Germinal center (tissue), 1 donor: ENCODE measurements around the gene CX3CL1.
"Not testable (repeated sequence)": the region's sequence is repeated elsewhere in the genome, so short reads cannot be mapped to it uniquely, and the experiment has no call there.

Experiments used
- DNase-seq: peaks from one replicate; pipeline ENCODE4 v3.0.0; 2012; ENCODE audit warnings: mixed read lengths, low spot score

CX3CL1 gene

GRCh38 chr16:57357330-57358085 is 14.8 kb upstream of the CX3CL1 start:
- no peak for DNase-seq

- DNase-seq = no peak
Measured at GRCh38 chr16:57358086-57358420, 14.2 kb upstream of the CX3CL1 start.

DNA sequence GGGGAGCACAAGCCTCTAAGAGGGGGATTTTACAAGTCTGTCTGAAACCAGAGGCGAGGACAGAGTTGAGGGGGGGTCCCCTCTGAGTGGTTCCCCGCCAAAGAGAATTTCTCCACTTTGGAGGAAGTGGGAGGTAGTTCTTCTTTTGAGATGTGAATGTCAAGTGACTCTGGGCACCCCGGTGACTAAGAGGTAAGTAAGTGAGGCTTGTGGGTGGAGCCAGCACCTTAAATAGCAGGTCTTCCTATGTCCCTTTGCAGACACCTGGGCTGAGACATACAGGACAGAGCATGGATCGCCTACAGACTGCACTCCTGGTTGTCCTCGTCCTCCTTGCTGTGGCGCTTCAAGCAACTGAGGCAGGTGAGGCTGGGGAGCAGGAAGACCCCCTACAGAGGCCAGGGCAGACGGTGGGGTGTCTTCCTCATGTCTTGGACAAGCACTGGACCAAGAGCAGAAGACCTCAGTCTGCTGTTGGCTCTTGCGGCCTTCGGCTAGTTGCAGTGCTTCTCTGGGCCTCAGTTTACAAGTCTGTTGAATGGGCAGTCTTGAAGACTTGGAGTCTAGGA is 13.7 kb upstream of the CX3CL1 start, which contains the start of gene CCL22:
CCL22 (plus strand) TSS at position 257 of the 569 bp plus-strand sequence; CDS start at position 291, 34 bp downstream.
- no peak for DNase-seq

GRCh38 chr16:57360321-57360935 is 11.9 kb upstream of the CX3CL1 start:
- no peak for DNase-seq

GRCh38 chr16:57361404-57361803 is 10.9 kb upstream of the CX3CL1 start:
- no peak for DNase-seq

GRCh38 chr16:57364143-57364542 is 8.1 kb upstream of the CX3CL1 start:
- no peak for DNase-seq

- DNase-seq = no peak
Measured at GRCh38 chr16:57366544-57367040, 5.7 kb upstream of the CX3CL1 start.

GRCh38 chr16:57367116-57367752 is 5.1 kb upstream of the CX3CL1 start:
- DNase-seq = no peak

DNA sequence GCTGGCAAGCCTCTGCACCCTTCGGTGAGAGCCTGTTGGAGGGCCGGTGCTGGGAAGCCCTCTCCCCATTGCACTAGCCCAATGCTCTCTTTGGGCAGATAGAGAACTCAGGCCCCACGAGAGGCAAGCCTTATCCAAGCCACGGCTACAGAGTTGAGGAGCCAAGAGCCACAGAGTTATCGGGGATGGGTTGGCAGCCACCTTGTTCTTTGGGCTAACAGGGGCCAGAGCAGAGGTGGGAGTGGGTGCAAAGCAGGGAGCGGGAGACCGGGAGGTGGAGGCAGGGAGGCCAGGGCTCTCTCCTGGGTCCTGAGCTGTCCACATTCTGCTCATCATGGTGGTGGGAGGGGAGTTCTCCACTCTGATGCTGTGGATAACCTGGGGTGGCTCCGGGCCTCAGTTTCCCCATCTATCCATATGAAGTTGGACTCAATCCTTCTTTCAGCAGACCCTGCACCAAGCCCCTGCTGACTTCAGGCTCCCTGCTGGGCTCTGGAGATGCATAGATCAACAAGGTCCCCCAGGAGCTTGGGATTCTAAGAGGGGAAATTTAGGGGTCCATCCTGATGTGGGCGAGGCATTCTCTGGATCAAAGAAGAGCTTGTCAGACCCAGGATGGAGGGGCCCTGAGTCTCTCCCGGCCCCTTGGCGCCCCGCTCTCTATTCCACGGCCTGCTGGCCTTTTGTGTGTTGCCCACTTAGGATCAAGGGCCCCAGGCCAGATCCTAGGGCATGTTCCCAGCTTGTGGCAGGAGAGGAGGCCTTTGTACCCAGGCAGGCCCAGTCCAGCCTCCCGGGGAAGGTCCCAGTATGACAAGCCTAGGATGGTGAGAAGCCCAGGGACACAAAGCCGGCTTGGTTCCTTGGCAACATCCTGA is 557 bp upstream of the CX3CL1 start:
- no peak for DNase-seq

GRCh38 chr16:57373117-57373947 is 1.0 kb downstream of the CX3CL1 start:
- no peak for DNase-seq

DNA sequence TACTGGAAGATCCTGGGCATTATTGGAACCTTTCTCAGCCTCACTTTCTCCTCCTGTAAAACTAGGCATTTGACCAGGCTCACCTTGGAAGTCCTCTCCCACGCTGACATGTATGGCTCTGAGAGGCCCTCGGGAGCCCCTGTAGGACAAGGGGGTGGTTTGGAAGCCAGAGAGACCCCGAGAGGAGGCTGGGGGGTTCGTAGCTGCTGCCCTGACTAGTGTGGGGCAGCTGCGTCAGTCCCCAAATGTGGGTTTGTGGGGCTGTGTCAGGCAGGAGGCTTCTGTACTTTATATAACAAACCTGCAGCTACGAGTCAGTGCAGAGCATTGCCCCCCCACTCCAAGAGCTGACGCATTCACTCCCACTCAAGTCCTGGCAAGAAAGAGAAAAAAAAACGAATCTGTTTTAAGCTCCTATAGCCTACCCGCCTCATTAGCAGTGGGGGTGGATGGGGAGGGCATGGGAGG is 1.8 kb downstream of the CX3CL1 start:
- no peak for DNase-seq

DNA sequence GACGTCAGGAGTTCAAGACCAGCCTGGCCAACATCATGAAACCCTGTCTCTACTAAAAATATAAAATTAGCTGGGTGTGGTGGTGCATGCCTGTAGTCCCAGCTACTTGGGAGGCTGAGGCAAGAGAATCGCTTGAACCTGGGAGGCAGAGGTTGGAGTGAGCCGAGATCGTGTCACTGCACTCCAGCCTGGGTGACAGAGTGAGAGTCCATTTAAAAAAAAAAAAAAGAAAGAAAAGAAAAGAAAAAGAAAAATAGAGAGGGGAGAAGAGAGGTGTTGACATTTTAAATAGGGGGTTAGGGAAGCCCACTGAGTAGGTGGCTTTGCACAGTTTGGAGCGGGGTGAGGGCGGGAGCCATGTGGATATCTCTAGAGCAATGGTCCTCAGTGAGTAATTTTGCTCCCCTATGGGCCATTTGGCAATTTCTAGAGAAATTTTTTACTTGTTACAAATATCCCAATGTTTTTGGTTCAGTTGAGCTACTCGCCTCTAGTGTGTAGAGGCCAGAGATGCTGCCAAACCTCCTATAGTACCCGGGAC is 2.7 kb downstream of the CX3CL1 start:
- not testable (repeated sequence) for DNase-seq

- no peak for DNase-seq
Measured at GRCh38 chr16:57376313-57376818, 4.1 kb downstream of the CX3CL1 start.

- peak; percentile 74 for DNase-seq
Measured at GRCh38 chr16:57377080-57377841, 5.0 kb downstream of the CX3CL1 start.

DNA sequence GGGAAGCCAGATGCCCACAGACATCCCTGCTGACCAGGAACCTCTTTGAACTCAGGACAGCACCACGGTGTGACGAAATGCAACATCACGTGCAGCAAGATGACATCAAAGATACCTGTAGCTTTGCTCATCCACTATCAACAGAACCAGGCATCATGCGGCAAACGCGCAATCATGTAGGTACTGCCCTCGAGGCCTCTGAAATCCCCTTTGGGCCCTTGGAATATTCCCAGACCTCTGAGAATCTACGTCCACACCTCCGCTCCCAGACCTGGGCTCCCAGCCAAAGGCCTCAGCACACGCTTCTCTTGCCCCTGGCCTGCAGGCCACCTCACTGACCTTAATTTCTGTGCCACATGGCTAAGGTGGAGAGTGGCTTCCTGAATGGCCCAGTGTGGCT is 7.3 kb downstream of the CX3CL1 start:
- no peak for DNase-seq

GRCh38 chr16:57380671-57381462 is 8.6 kb downstream of the CX3CL1 start:
- no peak for DNase-seq

DNA sequence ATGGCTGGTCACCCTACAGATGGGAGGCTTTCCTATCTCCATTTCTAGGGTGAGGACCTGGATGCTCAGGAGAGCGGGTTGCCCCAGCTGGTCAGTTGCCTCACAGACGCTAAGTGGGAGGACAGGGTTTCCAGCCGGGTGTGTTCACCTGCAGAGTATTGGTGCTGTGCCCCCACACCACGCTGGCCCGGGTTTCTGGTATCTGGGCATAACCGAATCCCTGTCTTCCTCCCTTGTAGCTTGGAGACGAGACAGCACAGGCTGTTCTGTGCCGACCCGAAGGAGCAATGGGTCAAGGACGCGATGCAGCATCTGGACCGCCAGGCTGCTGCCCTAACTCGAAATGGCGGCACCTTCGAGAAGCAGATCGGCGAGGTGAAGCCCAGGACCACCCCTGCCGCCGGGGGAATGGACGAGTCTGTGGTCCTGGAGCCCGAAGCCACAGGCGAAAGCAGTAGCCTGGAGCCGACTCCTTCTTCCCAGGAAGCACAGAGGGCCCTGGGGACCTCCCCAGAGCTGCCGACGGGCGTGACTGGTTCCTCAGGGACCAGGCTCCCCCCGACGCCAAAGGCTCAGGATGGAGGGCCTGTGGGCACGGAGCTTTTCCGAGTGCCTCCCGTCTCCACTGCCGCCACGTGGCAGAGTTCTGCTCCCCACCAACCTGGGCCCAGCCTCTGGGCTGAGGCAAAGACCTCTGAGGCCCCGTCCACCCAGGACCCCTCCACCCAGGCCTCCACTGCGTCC is 9.7 kb downstream of the CX3CL1 start:
- DNase-seq = no peak
